Activated CD4-positive, alpha-beta T cell treated with anti-CD3 and anti-CD28 coated beads, Interleukin-2, amount 50 U/mL, for 24 hours (primary cell): ENCODE data around the gene ITGA5.

Source experiments
- DNase-seq, 2 donors: peaks; one replicate each; pipeline ENCODE4 v3.0.0-alpha.2; 2020; ENCODE audit warnings: low read depth in 1 of 2, low spot score in 1 of 2

ITGA5 gene

DNA sequence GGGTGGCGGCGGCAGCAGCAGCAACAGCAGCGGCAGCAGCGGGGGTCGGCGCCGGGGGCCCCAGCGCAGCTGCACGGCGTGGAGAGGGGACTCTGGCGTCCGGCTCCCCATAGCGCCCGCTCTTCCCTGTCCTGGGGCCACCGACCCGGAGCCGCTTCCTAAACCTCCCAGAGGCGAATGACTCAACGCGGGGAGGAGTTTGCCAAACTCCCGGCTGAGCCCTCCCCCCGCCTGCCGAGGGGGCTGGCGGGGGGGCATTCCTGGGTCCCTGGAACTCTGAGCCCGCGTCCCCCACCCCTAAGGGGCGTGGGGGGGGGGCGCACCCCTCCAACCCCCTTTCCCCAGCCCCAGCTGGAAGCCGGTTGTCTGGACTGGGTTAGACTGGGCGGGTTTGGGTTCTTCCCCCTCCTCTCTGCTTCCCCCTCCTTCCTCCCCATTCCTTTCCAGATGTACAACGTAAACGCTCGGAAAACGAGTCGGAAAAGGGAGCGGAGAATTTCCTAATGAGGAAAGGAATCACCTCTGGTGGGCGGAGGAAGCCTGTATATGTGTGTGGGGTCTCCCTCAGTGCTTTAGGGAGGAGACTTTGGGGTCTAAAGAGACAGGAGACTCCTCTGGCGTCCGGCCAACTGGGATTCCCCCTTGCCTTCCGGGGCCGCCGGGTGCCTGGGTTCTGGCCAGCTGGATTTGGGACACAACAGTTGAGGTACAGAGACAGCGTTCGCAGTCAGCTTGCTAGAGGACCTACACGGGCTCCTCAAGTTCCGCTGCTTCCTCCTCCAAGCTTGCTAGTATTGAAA is at the start of gene ITGA5:
Gene ITGA5 (minus strand): TSS at position 179 of the 800 bp plus-strand sequence. CDS start 68 bp downstream, at position 111.
- no peak for DNase-seq

DNA sequence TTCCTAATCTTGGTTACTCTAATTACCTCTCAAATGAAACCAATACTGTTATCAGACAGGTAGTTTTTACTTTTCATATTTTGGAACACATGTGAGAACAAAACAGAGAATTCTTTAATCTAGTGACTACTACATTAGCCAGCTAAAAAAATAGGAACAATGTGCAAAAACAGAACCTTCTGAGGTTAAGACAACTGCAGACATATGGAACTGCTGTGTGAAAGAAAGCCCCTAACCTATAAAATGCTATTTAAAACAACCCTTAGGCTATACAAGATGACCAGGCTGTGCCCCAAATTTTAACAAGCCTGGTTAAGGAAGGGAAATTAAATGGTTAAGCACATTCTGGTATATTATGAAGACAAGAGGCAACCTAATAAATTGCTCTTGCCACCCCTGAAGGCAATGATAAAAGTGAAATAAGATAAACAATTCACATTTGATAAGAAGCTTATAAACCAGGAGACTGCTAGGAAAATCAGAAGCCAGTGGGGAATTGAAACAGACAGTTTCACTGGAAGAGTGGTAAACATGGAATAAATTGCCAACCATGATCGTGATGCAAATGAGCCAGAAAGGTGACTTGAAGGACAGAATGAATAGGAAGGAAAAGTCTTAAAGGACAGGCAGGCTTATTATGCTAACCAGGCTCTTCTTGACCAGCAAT is 46.9 kb upstream of the ITGA5 start:
- DNase-seq = no peak

DNA sequence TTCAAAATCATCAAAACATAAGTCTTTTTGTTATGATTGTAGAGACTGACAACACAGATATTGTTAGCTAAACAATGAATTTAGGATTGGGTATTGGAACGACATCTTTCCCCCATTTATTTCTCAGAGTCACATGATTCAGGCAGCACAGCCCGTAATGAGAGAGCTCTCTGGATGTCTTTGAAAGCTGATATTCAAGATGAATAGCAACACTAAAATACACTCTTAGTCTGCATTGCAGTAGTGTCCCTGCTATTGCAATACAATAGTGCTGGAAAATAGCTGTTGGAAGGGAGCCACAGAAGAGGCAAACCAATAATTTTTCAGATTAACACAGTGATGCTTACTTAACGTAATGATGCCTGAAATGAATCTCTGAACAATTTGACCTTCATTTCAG is 44.4 kb upstream of the ITGA5 start:
- no peak for DNase-seq

DNA sequence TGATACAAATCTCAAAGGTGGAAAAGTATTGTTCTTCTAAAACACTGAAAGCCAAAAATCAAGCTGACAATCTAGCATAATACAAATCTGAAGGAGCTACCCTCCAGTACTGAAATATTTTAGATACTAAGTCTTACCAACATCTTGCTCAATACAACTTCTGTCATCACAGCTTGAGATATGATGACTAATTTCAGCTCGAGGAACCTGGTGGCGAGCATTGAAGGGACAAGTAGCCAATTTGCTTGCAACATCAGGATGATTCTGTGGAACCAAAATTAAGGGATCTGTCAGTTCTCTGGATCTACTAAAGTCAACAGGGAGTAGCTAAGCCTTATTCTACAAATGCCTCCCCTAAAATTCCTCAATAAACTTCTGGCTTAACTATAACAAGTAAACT is 44.0 kb upstream of the ITGA5 start:
- DNase-seq = no peak

DNA sequence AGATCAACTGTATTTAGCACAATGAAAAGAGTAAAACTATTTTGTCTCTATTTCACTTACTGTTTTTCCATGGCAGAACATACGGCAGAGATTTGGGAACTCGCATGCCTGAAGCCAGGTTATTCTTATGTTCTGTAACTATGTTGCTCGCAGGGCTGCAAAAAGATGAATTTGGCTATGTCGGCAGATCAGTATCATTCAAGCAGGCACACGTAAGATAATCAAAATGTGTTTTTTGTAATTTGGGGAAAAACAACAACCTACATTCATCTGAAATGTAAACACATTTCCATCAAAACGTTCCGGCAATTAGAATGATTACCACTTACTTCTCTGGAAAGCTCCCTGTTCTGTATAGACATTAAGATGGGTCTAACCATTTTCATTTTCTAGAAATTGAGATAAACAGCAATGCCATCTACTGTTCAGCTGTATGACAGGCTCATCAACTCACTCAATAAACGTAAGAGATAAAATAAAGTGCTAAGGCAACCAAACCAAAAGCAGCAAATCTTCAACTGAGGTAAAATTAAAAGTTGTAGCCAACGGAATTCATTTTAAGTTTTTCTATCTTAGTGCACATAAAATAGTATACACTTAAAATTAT is 41.4 kb upstream of the ITGA5 start:
- no peak for DNase-seq

DNA sequence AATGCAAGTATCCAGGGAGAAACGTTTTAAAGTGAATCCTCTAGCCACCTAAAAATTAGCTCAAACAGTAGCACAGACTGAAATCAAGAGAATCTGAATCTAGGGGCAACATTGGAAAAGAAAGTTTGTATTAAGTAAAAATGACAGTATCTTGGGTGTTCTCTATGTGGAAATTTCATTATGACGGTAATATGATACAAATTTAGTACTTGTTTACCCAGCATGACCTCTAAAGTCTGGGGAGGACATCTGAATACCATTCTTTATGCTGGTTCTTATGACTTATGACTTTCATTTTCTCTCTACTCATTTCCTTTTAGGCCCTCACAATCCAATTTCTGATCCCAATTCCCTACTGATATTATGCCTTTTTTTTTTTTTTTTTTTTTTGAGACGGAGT is 40.3 kb upstream of the ITGA5 start:
- no peak for DNase-seq

DNA sequence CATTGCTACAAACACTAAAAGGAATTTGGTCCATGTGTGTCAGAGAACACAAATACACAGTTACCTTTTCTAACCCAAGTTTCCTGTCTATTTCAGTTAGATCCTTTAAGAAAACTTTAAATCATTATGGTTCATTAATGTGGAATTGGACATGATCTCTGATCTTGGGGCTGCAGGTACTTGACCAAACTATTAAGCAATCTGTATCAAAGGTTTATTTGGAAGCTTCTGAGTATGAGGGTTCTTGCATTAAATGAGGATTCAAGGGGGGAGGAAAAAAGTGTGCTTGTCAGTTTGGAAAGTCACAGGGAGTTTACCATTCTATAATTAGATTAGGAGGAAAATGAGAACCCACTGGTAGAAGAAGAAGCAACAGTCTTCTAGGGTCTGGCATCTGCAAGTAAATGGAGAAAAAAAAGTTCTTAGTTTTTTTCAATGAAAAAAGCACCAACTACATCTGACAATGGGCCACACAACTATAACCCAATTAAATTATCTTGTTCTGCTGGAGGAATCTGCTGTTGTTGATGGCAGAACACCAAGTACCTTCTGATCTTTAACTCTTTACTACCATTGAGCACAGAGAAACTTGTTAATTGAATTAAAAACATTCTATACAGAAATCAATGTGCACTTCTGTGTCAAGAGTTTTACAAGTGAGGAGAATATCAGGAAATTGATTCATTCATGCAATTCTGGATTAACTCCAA is 36.8 kb upstream of the ITGA5 start:
- DNase-seq = no peak

DNA sequence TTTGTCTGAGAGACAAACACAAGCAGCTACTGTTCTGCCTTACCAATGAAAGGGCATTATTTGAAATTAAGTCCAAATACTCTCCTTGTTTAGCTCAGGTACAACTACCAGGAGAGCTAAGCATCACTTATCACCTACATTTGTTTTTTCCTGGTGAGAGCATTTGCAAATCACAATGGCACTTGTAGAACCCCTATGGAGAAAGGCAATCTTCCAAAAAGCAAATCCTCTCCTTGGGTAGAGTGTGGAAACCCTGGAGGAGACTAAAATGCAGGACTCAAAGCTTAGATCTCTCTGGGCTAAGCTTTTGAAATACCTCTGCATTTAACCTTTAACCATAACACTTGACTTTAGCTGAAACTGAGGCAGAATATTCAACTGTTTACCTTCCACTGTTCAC is 33.6 kb upstream of the ITGA5 start:
- DNase-seq = no peak

DNA sequence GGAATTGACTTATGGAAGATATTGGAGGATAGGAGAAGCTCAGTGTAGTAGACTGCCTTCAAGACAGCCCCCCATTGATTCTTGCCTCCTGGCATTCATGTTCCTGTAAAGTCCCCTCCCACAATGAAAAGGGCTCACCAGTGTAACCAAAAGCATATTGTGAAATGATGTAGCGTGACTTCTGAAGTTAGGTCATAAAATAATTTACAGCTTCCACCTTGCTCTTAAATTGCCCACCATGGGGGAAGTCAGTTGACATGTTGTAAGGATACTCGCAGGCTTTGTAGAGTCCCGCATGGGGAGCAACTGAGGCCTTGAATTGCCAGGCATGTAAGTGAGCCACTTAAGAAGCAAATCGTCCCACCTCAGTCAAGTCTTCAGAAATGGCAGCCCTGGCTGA is 29.3 kb upstream of the ITGA5 start:
- no peak for DNase-seq

DNA sequence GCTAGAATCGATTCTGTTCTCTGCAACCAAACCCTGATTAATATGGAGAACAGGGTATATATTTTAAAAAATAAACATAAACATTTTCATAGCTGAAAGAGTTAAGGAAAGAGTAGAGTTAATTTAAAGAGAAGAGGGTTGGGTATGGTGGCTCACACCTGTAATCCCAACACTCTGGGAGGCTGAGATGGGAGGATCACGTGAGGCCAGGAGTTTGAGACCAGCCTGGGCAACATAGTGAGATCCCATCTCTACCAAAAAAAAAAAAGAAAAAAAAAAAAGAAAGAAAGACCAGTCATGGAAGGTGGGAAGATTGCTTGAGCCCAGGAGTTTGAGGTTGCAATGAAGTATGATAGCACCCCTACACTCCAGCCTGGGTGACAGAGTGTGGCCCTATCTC is 28.9 kb upstream of the ITGA5 start:
- no peak for DNase-seq

DNA sequence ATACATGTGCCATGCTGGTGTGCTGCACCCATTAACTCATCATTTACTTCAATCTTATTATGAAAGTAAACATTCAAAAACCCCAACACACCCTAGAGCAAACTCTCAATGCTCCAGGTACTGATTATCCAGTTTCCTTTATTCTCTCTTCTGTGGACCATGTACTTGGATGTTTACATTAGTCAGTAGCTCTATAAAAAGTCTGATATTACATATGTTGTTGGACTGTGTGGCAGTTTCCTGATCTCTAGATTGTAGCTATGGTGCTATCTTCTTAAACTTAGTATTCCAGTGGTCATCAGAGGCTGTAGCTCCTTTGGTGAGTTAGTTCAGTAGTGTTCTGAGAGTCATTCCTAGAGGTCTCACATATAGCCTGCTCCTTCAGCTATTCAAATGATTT is 25.1 kb upstream of the ITGA5 start:
- no peak for DNase-seq

DNA sequence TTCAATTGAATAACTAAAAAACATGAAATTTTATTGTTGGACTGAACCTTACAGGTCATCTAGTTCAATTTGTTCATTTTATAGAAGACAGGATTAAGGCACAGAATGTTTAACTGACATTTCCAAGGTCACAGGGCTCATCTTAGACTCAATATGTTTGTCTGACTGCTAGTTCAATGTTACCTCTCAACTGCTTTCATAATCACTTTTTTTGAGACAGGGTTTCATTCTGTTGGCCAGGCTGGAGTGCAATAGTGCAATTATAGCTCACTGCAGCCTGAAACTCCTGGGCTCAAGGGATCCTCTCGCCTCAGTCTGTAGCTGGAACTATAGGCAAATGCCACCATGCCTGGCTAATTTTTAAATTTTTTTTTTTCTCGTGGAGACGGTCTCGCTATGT is 24.4 kb upstream of the ITGA5 start:
- no peak for DNase-seq

DNA sequence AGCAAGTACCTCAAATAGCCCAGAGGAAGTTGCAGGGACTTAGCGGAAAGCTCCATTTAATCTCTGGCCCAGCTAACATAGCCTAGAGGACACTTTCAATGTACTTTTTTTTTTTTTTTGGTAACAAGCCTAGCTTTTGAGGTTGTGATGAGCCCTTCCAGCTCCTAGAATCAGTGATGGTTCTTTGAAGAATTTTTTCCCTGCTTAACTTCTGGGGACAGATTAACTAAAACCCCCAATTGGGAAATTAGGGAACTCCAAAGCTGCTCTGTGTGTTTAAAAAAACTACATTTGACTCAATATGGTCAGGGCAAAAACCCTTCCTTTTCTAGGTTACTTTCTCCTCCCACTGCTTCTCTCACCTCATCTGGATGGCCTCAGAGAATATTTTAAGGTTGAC is 23.9 kb upstream of the ITGA5 start:
- no peak for DNase-seq

DNA sequence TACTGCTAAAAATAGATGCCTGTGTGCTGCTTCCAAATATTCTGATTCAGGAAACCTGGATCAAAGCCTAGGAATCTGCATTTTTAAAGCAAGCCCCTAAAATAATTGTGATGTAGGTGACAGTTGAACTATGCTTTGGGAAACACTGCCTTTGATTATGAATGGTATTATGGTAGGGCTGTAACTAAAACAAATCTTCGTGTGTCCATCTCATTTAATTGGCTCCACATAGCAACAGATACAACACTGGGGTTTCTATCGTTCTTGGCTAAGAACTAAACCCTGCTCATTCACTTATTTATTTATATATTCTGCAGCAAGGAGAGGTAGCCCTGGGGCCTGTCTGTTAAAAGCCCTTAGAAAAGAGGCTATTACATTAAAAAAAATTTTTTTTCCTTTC is 23.0 kb upstream of the ITGA5 start:
- DNase-seq = no peak

DNA sequence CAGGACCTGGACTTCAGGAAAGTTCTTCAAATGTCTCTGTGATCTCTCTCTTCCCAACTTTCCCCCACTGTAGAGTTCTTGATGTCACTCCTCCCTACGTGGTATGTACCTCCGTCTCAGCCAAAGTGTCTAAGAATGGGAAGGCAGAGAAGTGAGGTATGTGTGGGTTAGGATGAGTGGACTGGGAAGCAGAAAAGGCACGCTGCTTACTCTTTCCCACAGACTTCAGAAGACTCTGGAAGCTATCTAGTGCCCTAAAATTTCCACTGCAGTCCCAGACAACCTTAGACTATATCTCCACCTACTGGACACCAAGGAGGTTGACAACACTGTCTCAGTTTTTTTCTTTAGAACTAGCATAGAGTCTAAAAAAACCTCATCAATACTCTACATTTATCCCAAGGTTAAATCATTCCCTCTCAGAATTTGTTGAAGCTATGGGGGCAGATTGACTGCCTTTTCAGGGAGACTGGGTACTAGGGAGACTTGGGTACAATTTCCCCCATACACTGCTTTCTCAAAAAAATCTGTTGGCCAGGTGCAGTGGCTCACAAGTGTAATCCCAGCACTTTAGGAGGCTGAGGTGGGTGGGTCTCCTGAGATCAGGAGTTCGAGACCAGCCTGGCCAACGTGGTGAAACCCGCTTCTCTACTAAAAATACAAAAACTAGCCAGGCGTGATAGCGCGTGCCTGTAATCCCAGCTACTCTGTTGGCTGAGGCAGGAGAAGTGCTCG is 20.6 kb upstream of the ITGA5 start:
- no peak for DNase-seq

DNA sequence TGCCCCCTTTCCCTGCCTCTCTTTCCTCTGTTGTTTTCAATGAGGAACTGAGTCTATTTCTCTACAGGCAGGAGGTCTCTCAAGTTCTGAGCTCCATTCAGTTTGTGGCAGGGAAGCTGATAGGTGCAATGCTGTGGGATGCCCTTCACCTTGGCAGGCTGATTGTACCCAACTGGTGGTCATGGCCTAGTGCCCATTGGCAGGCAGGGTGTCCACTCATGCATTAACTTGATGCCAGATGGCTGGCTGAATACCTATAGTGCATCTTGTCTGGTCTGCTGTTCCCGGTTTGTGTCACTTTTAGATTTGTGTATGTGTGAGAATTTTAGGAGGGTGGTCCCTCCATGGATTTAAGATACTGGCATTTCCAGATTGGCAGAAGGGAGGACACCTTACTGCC is 20.0 kb upstream of the ITGA5 start:
- DNase-seq = no peak

DNA sequence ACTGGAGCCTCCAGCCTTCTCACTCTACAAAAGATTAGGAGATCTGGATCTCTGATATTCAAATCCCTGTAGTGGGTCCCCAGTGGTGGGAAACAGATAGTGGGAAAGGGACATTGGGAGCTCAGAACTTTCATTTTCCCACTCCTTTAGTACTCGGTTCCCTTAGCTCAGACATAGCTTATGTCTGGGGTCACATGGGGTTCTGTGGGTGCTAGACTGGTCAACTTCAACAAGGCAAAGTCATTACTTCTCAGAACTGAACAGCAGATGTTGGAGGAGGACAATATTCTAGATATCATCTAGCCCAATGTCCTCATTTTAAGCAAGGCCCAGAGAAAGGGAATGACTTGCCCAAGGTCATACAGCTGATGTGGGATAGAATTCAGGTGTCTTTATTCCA is 19.5 kb upstream of the ITGA5 start:
- DNase-seq = no peak

DNA sequence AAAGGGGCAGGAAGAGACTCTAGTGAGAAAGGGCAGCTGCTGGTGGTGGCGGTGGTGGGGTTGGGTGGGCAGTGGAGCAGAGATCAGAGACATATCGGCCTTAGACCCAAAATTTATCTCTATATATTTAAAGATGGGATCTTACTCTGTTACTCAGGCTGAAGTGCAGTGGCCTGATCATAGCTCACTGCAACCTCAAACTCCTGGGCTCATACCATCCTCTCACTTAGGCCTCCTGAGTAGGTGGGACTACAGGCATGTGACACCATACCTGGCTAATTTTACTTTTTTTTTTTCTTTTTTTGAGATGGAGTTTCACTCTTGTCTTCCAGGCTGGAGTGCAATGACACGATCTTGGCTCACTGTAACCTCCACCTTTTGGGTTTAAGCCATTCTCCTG is 18.6 kb upstream of the ITGA5 start:
- no peak for DNase-seq

DNA sequence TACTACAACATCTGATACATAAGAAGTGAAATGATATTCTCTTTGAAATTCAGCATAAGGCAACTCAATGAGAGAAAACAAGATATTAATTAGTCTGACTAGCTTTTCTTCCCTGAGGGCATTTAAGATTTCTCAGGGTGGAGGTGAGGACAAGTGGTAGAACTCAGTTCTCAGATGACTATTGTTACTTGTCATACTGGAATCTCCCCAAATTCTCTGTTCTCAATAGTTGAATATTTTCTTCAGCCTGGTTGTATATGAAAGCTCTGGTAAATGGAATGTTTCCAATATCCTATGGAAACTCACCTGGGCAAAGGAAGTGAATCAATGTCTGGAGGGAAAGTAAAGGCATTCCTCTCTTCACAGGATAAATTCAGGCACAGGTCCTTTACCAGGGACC is 18.2 kb upstream of the ITGA5 start:
- DNase-seq = no peak

DNA sequence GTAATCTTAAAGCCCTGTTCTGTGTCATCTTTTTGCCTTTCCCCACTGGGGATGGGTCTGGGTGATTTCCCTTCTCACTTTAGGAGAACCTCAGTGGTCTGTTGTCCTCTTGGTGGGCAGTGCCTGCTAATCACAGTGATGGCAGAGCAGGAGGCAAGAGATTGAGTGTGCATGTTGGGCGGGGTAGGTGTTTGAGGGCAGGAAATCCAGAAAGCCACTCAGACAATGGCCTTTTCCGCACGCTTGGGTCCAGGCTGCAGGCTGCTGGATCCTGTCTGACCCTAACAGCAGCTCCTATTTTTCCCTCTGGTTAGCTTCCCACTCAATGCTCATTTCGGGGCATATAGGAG is 13.7 kb upstream of the ITGA5 start:
- DNase-seq = no peak
